Astrocyte of the cerebellum (primary cell): ENCODE measurements around the gene ZNF691.

Source experiments
- DNase-seq: peaks from one replicate; pipeline ENCODE4 v3.0.0-alpha.2; 2011; ENCODE audit warnings: low read depth
- H3K4me3 ChIP-seq: 2 replicates; pipeline ENCODE4 v1.5.1; 2011; ENCODE audit warnings: mild to moderate bottlenecking, low read depth, low read length, moderate library complexity
- CTCF ChIP-seq: IDR thresholded peaks from 2 replicates; pipeline ENCODE4 v1.5.1; 2012; ENCODE audit warnings: low read length, low read depth, moderate library complexity, mild to moderate bottlenecking; ENCODE audit errors: missing control alignments
- in situ Hi-C: cut with HindIII; loops from 2 replicates; pipeline ENCODE4 v1.10.0; 2017; ENCODE audit warnings: low sequenced_read_pairs

The ZNF691 gene

GRCh38 chr1:42831273-42831672 lies 15.1 kb upstream of the ZNF691 start:
- in situ Hi-C loops, result loop anchor here (5.0 kb wide), 1 partner anchor 91 kb away; no protein-coding TSS in a partner anchor
- no peak for DNase-seq
- TF ChIP-seq CTCF, result no peak
- H3K4me3 ChIP-seq, result no peak overlapping the region

- no peak for TF ChIP-seq CTCF
- DNase-seq, result no peak
- in situ Hi-C loops, result loop anchor here (5.0 kb wide), 1 partner anchor 90 kb away; no protein-coding TSS in a partner anchor
- no peak overlapping the region for H3K4me3 ChIP-seq
These were observed 13.7 kb upstream of the ZNF691 start for GRCh38 chr1:42832641-42833240.

GRCh38 chr1:42833981-42834380 lies 12.4 kb upstream of the ZNF691 start:
- in situ Hi-C loops, result loop anchor here (5.0 kb wide), 1 partner anchor 88 kb away; no protein-coding TSS in a partner anchor
- no peak for TF ChIP-seq CTCF
- no peak for DNase-seq
- H3K4me3 ChIP-seq, result no peak overlapping the region

GRCh38 chr1:42834803-42835202 lies 11.6 kb upstream of the ZNF691 start:
- no peak overlapping the region for H3K4me3 ChIP-seq
- TF ChIP-seq CTCF, result no peak
- in situ Hi-C loops, result loop anchor here (5.0 kb wide), 1 partner anchor 87 kb away; no protein-coding TSS in a partner anchor
- DNase-seq, result no peak

GRCh38 chr1:42835422-42835821 lies 11.0 kb upstream of the ZNF691 start:
- no peak for TF ChIP-seq CTCF
- no peak overlapping the region for H3K4me3 ChIP-seq
- no peak for DNase-seq
- in situ Hi-C loops, result no loop called here

- in situ Hi-C loops, result no loop called here
- no peak for TF ChIP-seq CTCF
- H3K4me3 ChIP-seq, result no peak overlapping the region
- no peak for DNase-seq
These were observed 8.7 kb upstream of the ZNF691 start for GRCh38 chr1:42837709-42838108.
